ENCODE data around the gene KPRP. TPM values are rescaled to one million over a fixed set of nuclear protein-coding genes. Genes with fewer than 3 reads are reported as not detected.

Gene KPRP
- total RNA-seq, 2 experiments from 2014 or later, result not detected

DNA sequence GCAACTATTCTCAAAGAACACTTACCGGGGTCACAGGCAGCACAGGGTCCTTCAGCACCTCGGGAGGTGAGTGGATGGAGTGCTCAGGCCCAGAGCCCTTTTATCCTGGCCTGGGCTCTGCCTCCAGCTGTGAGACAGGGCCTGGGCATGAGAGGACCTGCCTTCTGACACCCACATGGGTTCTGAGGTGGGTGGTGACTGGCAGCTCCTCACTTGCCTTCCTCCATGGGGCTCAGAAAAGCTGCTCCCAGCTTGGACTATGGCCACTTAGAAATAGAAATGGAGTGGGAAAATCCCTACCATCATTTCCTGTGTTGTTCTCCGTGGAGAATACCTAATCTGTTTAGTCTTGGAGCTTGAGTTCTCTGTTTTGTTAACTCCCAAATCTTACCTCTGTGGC lies 48.8 kb downstream of the KPRP start, which contains the start of gene LCE1C:
Gene LCE1C, minus strand, starts transcription at position 76 of the 400 bp plus-strand sequence. CDS start 1,173 bp downstream, outside the sequence.
- Mint-ChIP-seq H3K36me3 (no peaks in the 10 kb centered on the region), H3K27ac (no peak within 1 kb of the TSS)

GRCh38 chr1:152811050-152811449 lies 53.2 kb downstream of the KPRP start:
- Mint-ChIP-seq H3K27ac (no peak overlapping the region), H3K36me3 (no peaks in the 10 kb centered on the region), H3K27me3 (peaks cover 14% of the 10 kb centered on the region), H3K4me1 (no peaks in the 10 kb centered on the region), H3K9me3 (peaks cover 2% of the 10 kb centered on the region), H3K4me3 (no peak overlapping the region)
- no peak for DNase-seq

More for the DNA sequence above, 48.8 kb downstream of the KPRP start, which contains the start of gene LCE1C:
- H3K27me3 Mint-ChIP-seq, result peaks cover 11% of the 10 kb centered on the region
- no peak within 1 kb of the TSS for H3K4me3 Mint-ChIP-seq
- DNase-seq, result no peak
- H3K9me3 Mint-ChIP-seq, result peaks cover 2% of the 10 kb centered on the region
- no peaks in the 10 kb centered on the region for H3K4me1 Mint-ChIP-seq

Other genes with a start within 250 kb of the KPRP start
- gene LCE5A, start 247.2 kb upstream of the KPRP start, total RNA-seq, result not detected
- not detected for gene CRCT1, start 243.5 kb upstream of the KPRP start, total RNA-seq
- gene LCE3E, start 191.2 kb upstream of the KPRP start, total RNA-seq, result not detected
- not detected for gene LCE3D, start 177.5 kb upstream of the KPRP start, total RNA-seq
- not detected for gene LCE3C, start 157.8 kb upstream of the KPRP start, total RNA-seq
- not detected for gene LCE3B, start 144.2 kb upstream of the KPRP start, total RNA-seq
- gene LCE3A, start 134.9 kb upstream of the KPRP start, total RNA-seq, result not detected
- gene LCE2D, start 94.6 kb upstream of the KPRP start, total RNA-seq, result not detected
- gene LCE2C, start 82.7 kb upstream of the KPRP start, total RNA-seq, result not detected
- gene LCE2B, start 71.9 kb upstream of the KPRP start, total RNA-seq, result not detected
- not detected for gene LCE2A, start 59.7 kb upstream of the KPRP start, total RNA-seq
- gene LCE4A, start 49.9 kb upstream of the KPRP start, total RNA-seq, result not detected
- gene LCE1F, start 17.1 kb downstream of the KPRP start, total RNA-seq, result not detected
- gene LCE1E, start 28.2 kb downstream of the KPRP start, total RNA-seq, result not detected
- gene LCE1D, start 38.7 kb downstream of the KPRP start, total RNA-seq, result not detected
- not detected for gene LCE1C, start 48.6 kb downstream of the KPRP start, total RNA-seq
- not detected for gene LCE1B, start 53.9 kb downstream of the KPRP start, total RNA-seq
- not detected for gene LCE1A, start 69.4 kb downstream of the KPRP start, total RNA-seq
- not detected for gene LCE6A, start 84.8 kb downstream of the KPRP start, total RNA-seq
- not detected for gene LCE7A, start 102.0 kb downstream of the KPRP start, total RNA-seq
- not detected for gene SMCP, start 120.3 kb downstream of the KPRP start, total RNA-seq
- gene IVL, start 150.5 kb downstream of the KPRP start, total RNA-seq, result not detected
- gene SPRR5, start 189.2 kb downstream of the KPRP start, total RNA-seq, result not detected
- not detected for gene SPRR4, start 212.6 kb downstream of the KPRP start, total RNA-seq
- gene SPRR1A, start 226.1 kb downstream of the KPRP start, total RNA-seq, result not detected
- not detected for gene SPRR3, start 243.7 kb downstream of the KPRP start, total RNA-seq